HCT116 (cell line): ENCODE measurements around the gene TBC1D14. TPM values are rescaled to one million over a fixed set of nuclear protein-coding genes. Genes with fewer than 3 reads are reported as not detected.

ENCODE experiments used
- ATAC-seq: fragments of 200-7000 bp; cut with Tn5 transposase; 2 replicates; pipeline ENCODE4 v1.9.1; 2020; ENCODE audit warnings: mild to moderate bottlenecking, moderate library complexity
- BruUV-seq: library from RNA; stranded (reverse); fragments of 400-500 nt; replicated peaks from 2 replicates; lab custom pipeline; 2021; lab: Mats Ljungman, UMichigan
- CTCF ChIA-PET: fragments of 300-600 bp; sonication (Branson Sonifier 250); formaldehyde crosslinking; loops from one replicate; lab custom pipeline; 2021; ENCODE audit warnings: antibody characterized with exemption; lab: Charles Lee
- POLR2A ChIA-PET: fragments of 300-600, 350-600 bp; sonication (Branson Sonifier 250); formaldehyde crosslinking; loops from one replicate; lab custom pipeline; 2021; ENCODE audit warnings: antibody characterized with exemption; lab: Charles Lee
- RAD21 ChIA-PET, 2 experiments: fragments of 300-600 bp; sonication (Branson Sonifier 250); formaldehyde crosslinking; loops; one replicate each; lab custom pipeline; 2023; ENCODE audit warnings: low total read pairs in 2 of 2; ENCODE audit not compliant: uncharacterized antibody in 2 of 2, unreplicated experiment in 2 of 2, low non-redundant PET in 1 of 2; lab: Charles Lee
- DNase-seq: peaks from one replicate; pipeline ENCODE4 v3.0.0-alpha.2; 2010; ENCODE audit warnings: low read depth, low spot score
- H2AFZ ChIP-seq: fragments of 200-600 bp; shearing (Covaris generic), sonication (generic); 2 replicates; pipeline ENCODE4 v1.6.1; 2017; ENCODE audit warnings: low read depth, mixed run types, mixed read lengths, antibody characterized with exemption, low read length; ENCODE audit not compliant: poor library complexity, severe bottlenecking
- H3K27ac ChIP-seq: 2 replicates; pipeline ENCODE4 v1.5.1; 2012; ENCODE audit warnings: low read depth, low read length
- H3K27me3 ChIP-seq: fragments of 200-600 bp; sonication (generic); 2 replicates; pipeline ENCODE4 v1.6.1; 2016; ENCODE audit warnings: mixed run types, low read length, mixed read lengths; ENCODE audit not compliant: insufficient read depth
- H3K36me3 ChIP-seq, 2 experiments: fragments of 200-500 bp in 1 of 2; fragments of 200-600 bp in 1 of 2; sonication (Bioruptor generic) in 1 of 2; sonication (generic) in 1 of 2; 2 replicates each; pipeline versions ENCODE4 v1.5.1 to v1.6.1; 2014 to 2016; ENCODE audit warnings: low read length in 2 of 2, inconsistent platforms in 1 of 2, mixed read lengths in 1 of 2, mixed run types in 1 of 2; ENCODE audit not compliant: insufficient read depth in 2 of 2, control insufficient read depth in 1 of 2
- H3K4me1 ChIP-seq, 2 experiments: fragments of 200-600 bp in 1 of 2; sonication (generic) in 1 of 2; 2 replicates each; pipeline versions ENCODE4 v1.5.1 to v1.6.1; 2012 to 2017; ENCODE audit warnings: low read length in 2 of 2, inconsistent platforms in 1 of 2, mild to moderate bottlenecking in 1 of 2, mixed read lengths in 1 of 2, mixed run types in 1 of 2, moderate library complexity in 1 of 2; ENCODE audit not compliant: insufficient read depth in 2 of 2, control insufficient read depth in 1 of 2
- H3K4me2 ChIP-seq: fragments of 200-600 bp; sonication (generic); 2 replicates; pipeline ENCODE4 v1.6.1; 2017; ENCODE audit warnings: mixed run types, low read length, mixed read lengths
- H3K4me3 ChIP-seq, 2 experiments: fragments of 200-600 bp in 1 of 2; sonication (generic) in 1 of 2; replicated peaks in 1 of 2; 2 replicates each; pipeline ENCODE4 v1.5.1; 2011 to 2016; ENCODE audit warnings: low read length in 2 of 2, control low read depth in 1 of 2, low read depth in 1 of 2, mild to moderate bottlenecking in 1 of 2, mixed read lengths in 1 of 2, mixed run types in 1 of 2
- H3K79me2 ChIP-seq: fragments of 200-600 bp; sonication (generic); 2 replicates; pipeline ENCODE4 v1.6.1; 2017; ENCODE audit warnings: mild to moderate bottlenecking, mixed run types, low read length, moderate library complexity, mixed read lengths; ENCODE audit not compliant: insufficient read depth
- H3K9ac ChIP-seq: fragments of 200-600 bp; sonication (generic); 2 replicates; pipeline ENCODE4 v1.6.1; 2016; ENCODE audit warnings: low read length, mixed read lengths
- H3K9me2 ChIP-seq: fragments of 200-600 bp; sonication (generic), shearing (Covaris generic); 2 replicates; pipeline ENCODE4 v1.6.1; 2017; ENCODE audit warnings: mixed run types, mild to moderate bottlenecking, moderate library complexity; ENCODE audit not compliant: insufficient read depth
- H3K9me3 ChIP-seq, 2 experiments: fragments of 200-500 bp in 1 of 2; fragments of 200-600 bp in 1 of 2; sonication (Bioruptor generic) in 1 of 2; sonication (generic) in 1 of 2; 2 replicates each; pipeline ENCODE4 v1.6.1; 2014 to 2017; ENCODE audit warnings: low read length in 2 of 2, mixed read lengths in 2 of 2, inconsistent platforms in 1 of 2, low read depth in 1 of 2, mild to moderate bottlenecking in 1 of 2, mixed run types in 1 of 2, moderate library complexity in 1 of 2; ENCODE audit not compliant: control insufficient read depth in 1 of 2, insufficient read depth in 1 of 2
- H4K20me1 ChIP-seq: fragments of 200-600 bp; sonication (generic), shearing (Covaris generic); 2 replicates; pipeline ENCODE4 v1.6.1; 2017; ENCODE audit warnings: mixed run types, mild to moderate bottlenecking, moderate library complexity; ENCODE audit not compliant: insufficient read depth
- CBX3 ChIP-seq: IDR thresholded peaks from 2 replicates; pipeline ENCODE4 v1.6.1; 2012; ENCODE audit warnings: low read depth
- CEBPB ChIP-seq: IDR thresholded peaks from 2 replicates; pipeline ENCODE4 v1.6.1; 2012; ENCODE audit warnings: low read depth
- CTCF ChIP-seq, 3 experiments: fragments of 200-600 bp in 1 of 3; sonication (generic) in 1 of 3; IDR thresholded peaks in 2 of 3; conservative IDR thresholded peaks in 1 of 3; 2 replicates each; pipeline ENCODE4 v1.5.1; 2012 to 2017; ENCODE audit warnings: low read depth in 2 of 3, low read length in 2 of 3, antibody characterized with exemption in 1 of 3, borderline replicate concordance in 1 of 3, control low read depth in 1 of 3, mild to moderate bottlenecking in 1 of 3, mixed read lengths in 1 of 3, mixed run types in 1 of 3, moderate library complexity in 1 of 3; ENCODE audit not compliant: insufficient read depth in 1 of 3
- EGR1 ChIP-seq: IDR thresholded peaks from 2 replicates; pipeline ENCODE4 v1.6.1; 2012; ENCODE audit warnings: low read depth
- EZH2 ChIP-seq: fragments of 200-600 bp; sonication (generic); IDR thresholded peaks from 2 replicates; pipeline ENCODE4 v1.6.1; 2017; ENCODE audit warnings: antibody characterized with exemption, mixed run types
- EZH2phosphoT487 ChIP-seq: fragments of 200-600 bp; IDR thresholded peaks from 2 replicates; pipeline ENCODE4 v1.6.1; 2018; ENCODE audit warnings: antibody characterized with exemption, borderline replicate concordance
- FOSL1 ChIP-seq: IDR thresholded peaks from 2 replicates; pipeline ENCODE4 v1.6.1; 2012; ENCODE audit warnings: low read depth
- JUND ChIP-seq: IDR thresholded peaks from 2 replicates; pipeline ENCODE4 v1.6.1; 2012
- MAX ChIP-seq: IDR thresholded peaks from 2 replicates; pipeline ENCODE4 v1.6.1; 2012
- POLR2A ChIP-seq: IDR thresholded peaks from 2 replicates; pipeline ENCODE4 v1.7.0; 2011; ENCODE audit warnings: borderline replicate concordance; ENCODE audit not compliant: insufficient read depth, insufficient read length; ENCODE audit errors: extremely low read depth
- RAD21 ChIP-seq: IDR thresholded peaks from 2 replicates; pipeline ENCODE4 v1.6.1; 2012; ENCODE audit warnings: low read depth, mild to moderate bottlenecking
- SP1 ChIP-seq: IDR thresholded peaks from 2 replicates; pipeline ENCODE4 v1.6.1; 2012; ENCODE audit warnings: low read depth
- TCF7L2 ChIP-seq: IDR thresholded peaks from 2 replicates; pipeline ENCODE4 v1.7.0; 2011; ENCODE audit warnings: borderline replicate concordance, inconsistent platforms; ENCODE audit not compliant: insufficient read depth, insufficient read length; ENCODE audit errors: extremely low read depth
- YY1 ChIP-seq: IDR thresholded peaks from 2 replicates; pipeline ENCODE4 v1.6.1; 2011; ENCODE audit warnings: low read length, low read depth, moderate library complexity, mild to moderate bottlenecking; ENCODE audit not compliant: insufficient replicate concordance; ENCODE audit errors: extremely low read depth
- ZBTB33 ChIP-seq: IDR thresholded peaks from 2 replicates; pipeline ENCODE4 v1.6.1; 2011; ENCODE audit warnings: mild to moderate bottlenecking, low read length, moderate library complexity; ENCODE audit not compliant: insufficient replicate concordance; ENCODE audit errors: extremely low read depth
- ZNF274 ChIP-seq: fragments of 200-500 bp; sonication (Bioruptor generic); IDR thresholded peaks from 2 replicates; pipeline ENCODE4 v1.6.1; 2014; ENCODE audit warnings: mild to moderate bottlenecking, low read depth, low read length, inconsistent platforms
- intact Hi-C: fragments of 100-400 bp; cut with micrococcal nuclease; formaldehyde crosslinking; loops from 2 replicates; pipeline ENCODE4 v1.10.0; 2022
- total RNA-seq: library from RNA; stranded (reverse); gene quantifications from one replicate; pipeline ENCODE4 v1.2.1, GENCODE V29; 2021; ENCODE audit not compliant: unreplicated experiment

TBC1D14 gene
- total RNA-seq, 1 experiment from 2014 or later: 62.9 TPM

- DNase-seq (no peak), ATAC-seq (no peak)
- Histone ChIP-seq H3K9ac (no peak overlapping the region), H2AFZ (no peak overlapping the region), H3K36me3 (peaks cover 15 to 23% of the 10 kb centered on the region in 2 experiments; a peak in 3 of 4 replicates), H4K20me1 (no peaks in the 10 kb centered on the region), H3K4me2 (no peak overlapping the region), H3K79me2 (peaks cover 7% of the 10 kb centered on the region; the same call in 1 of the 2 replicates), H3K4me3 (no peak overlapping the region), H3K27ac (no peak overlapping the region), H3K9me3 (no peaks in the 10 kb centered on the region), H3K4me1 (no peaks in the 10 kb centered on the region), H3K9me2 (no peaks in the 10 kb centered on the region), H3K27me3 (no peaks in the 10 kb centered on the region)
- ChIA-PET CTCF (no interaction called here), POLR2A (no interaction called here), RAD21 (no interaction called here)
- no peak for TF ChIP-seq POLR2A
- TF ChIP-seq CEBPB: no peak
- no peak for TF ChIP-seq YY1
- no peak for TF ChIP-seq MAX
- TF ChIP-seq FOSL1: no peak
- TF ChIP-seq RAD21: no peak
- TF ChIP-seq EZH2phosphoT487: no peak
- no peak for TF ChIP-seq ZBTB33
- TF ChIP-seq ZNF274: no peak
- TF ChIP-seq EGR1: no peak
- TF ChIP-seq TCF7L2: no peak
- TF ChIP-seq CTCF (IDR thresholded peaks at IDR 0.05 in 2 of 3, conservative IDR thresholded peaks at IDR 0.05 in 1 of 3; ENCODE audit: borderline replicate concordance in 1 of 3, insufficient read depth in 1 of 3, low read depth in 2 of 3, low read length in 2 of 3): no peak
- TF ChIP-seq SP1: no peak
- no peak for TF ChIP-seq JUND
- TF ChIP-seq EZH2: no peak
- TF ChIP-seq CBX3: no peak
- no TSS peak for BruUV-seq
- intact Hi-C loops: no loop called here
Measured at GRCh38 chr4:7055111-7055989, 145.7 kb downstream of the TBC1D14 start.
